Measurements from ENCODE around the gene LRCH1.

DNA sequence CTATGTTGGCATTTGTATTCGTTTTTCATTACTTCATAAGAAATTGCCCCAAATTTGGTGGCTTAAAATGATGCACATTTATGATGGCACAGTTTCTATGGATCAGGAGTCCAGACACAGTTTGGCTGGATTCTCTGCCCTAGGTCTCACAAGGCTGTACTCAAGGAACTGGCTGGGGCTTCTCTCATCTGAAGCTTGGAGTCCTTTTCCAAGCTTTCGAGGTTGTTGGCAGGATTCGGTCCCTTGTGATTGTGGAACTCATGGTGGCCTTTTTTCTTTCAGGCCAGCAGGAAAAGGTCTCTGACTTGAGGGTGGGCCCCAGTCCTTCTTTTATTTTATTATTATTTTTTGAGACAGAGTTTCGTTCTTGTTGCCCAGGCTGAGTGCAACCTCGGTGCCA is 23.8 kb downstream of the LRCH1 start:
- no peak for TF ChIP-seq CTCF (IDR thresholded peaks at IDR 0.05)
- TF ChIP-seq EZH2phosphoT487 (IDR thresholded peaks at IDR 0.05), result no peak
- no peak for TF ChIP-seq EZH2 (IDR thresholded peaks at IDR 0.05)
